Muscle layer of duodenum (tissue), 2 donors: ENCODE measurements around the gene ATG13.

Source experiments
- H3K27ac ChIP-seq: one replicate; pipeline ENCODE4 v1.7.0; 2013; ENCODE audit warnings: mild to moderate bottlenecking, low read length
- H3K27me3 ChIP-seq: one replicate; pipeline ENCODE4 v1.7.0; 2013; ENCODE audit warnings: low read depth, mild to moderate bottlenecking, control low read depth, low read length
- H3K36me3 ChIP-seq, 2 donors: one replicate each; pipeline ENCODE4 v1.7.0; 2013; ENCODE audit warnings: low read length in 2 of 2, control low read depth in 1 of 2, mild to moderate bottlenecking in 1 of 2; ENCODE audit not compliant: insufficient read depth in 2 of 2, control insufficient read depth in 1 of 2
- H3K4me1 ChIP-seq, 2 donors: one replicate each; pipeline ENCODE4 v1.7.0; 2013; ENCODE audit warnings: low read length in 2 of 2, mild to moderate bottlenecking in 2 of 2, control low read depth in 1 of 2, moderate library complexity in 1 of 2; ENCODE audit not compliant: insufficient read depth in 2 of 2, control insufficient read depth in 1 of 2
- H3K4me3 ChIP-seq, 2 donors: one replicate each; pipeline ENCODE4 v1.7.0; 2013; ENCODE audit warnings: low read length in 2 of 2, low read depth in 1 of 2, mild to moderate bottlenecking in 1 of 2
- H3K9me3 ChIP-seq, 2 donors: one replicate each; pipeline ENCODE4 v1.7.0; 2013; ENCODE audit warnings: low read length in 2 of 2, control low read depth in 1 of 2, mild to moderate bottlenecking in 1 of 2; ENCODE audit not compliant: control insufficient read depth in 1 of 2
- donor health status: healthy.

The ATG13 gene

DNA sequence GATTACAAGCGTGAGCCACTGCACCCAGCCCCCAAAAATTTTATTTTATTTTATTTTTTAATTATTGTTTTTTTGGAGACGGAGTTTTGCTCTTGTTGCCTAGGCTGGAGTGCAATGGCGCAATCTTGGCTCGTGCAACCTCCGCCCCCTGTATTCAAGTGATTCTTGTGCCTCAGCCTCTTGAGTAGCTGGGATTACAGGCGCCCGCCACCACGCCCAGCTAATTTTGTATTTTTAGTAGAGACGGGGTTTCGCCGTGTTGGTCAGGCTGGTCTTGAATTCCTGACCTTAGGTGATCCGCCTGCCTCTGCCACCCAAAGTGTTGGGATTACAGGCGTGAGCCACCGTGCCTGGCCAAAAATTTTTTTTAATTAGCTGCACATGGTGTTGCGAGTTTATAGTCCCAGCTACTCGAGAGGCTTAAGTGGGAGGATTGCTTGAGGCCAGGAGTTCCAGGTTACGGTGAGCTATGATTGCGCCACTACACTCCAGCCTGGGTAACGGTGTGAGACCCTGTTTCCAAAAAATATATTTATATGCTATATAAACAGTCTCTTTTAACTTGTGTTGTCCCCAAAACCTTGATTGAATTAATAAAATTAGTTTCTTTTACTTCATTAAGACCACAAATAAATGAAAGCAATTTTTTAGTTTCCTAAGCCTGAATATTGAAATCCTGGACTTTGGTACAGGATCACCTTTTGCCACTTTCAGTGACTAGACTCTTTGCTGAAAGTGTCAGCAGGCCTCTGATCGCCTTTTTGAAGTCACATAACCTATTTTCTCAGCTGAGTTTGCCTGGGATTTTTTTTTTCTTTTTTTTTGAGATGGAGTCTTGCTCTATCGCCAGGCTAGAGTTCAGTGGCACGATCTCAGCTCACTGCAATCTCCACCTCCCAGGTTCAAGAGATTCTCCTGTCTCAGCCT is 16.2 kb downstream of the ATG13 start:
- Histone ChIP-seq H3K4me1 (peaks cover 0 to 4% of the 10 kb centered on the region in 2 donors), H3K27ac (no peak overlapping the region), H3K27me3 (no peaks in the 10 kb centered on the region), H3K4me3 (no peak overlapping the region), H3K36me3 (peaks cover 22% of the 10 kb centered on the region in 2 donors), H3K9me3 (no peaks in the 10 kb centered on the region)

DNA sequence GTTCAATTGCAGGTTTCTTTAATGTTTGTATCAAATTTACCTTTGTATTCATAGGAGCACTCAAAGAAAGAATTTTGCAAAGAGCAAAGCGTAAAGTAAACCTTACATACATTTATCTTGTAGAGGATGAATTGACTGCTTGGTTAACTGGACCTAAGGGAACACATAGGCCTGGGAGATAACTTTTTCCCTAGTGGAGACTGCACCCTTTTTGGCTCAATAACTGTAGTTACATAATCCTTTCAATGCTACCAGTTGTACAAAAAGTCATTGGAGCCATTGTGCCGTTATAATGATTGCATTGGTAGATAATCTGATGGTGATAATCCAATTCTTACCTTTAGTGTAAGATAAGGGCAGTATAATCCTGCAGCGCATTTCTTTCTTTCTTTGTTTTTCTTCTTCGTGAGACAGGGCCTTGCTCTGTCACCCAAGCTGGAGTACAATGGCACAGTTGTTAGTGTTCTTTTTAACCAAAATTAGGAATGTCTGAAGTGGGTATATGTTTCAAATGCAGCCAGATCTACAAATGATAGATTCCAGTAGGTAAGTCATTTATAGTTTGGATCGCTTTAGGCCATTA is 18.3 kb downstream of the ATG13 start:
- Histone ChIP-seq H3K4me3 (no peak overlapping the region), H3K9me3 (no peaks in the 10 kb centered on the region), H3K27ac (no peak overlapping the region), H3K4me1 (peaks cover 0 to 4% of the 10 kb centered on the region in 2 donors), H3K27me3 (no peaks in the 10 kb centered on the region), H3K36me3 (peaks cover 15 to 24% of the 10 kb centered on the region in 2 donors)

DNA sequence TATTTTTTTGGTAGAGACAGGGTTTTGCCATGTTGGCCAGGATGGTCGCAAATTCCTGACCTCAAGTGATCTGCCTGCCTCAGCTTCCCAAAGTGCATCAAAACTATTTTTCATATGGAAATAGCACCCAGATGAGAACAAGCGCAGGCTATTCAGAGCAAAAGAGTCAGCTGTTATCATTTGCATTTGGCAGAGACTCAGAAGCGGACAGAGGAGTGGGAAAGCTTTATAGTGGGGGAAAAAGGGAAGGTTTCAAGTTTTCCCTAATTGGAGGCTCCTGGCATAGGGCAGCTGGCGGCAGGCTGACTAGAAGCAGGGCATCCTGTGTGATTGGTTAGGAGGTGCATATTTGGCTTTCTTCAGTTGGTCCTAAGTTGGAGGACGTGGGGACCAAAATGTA is 20.2 kb downstream of the ATG13 start:
- Histone ChIP-seq H3K4me3 (no peak overlapping the region), H3K9me3 (no peaks in the 10 kb centered on the region), H3K27me3 (no peaks in the 10 kb centered on the region), H3K36me3 (peaks cover 3 to 15% of the 10 kb centered on the region in 2 donors), H3K27ac (no peak overlapping the region), H3K4me1 (peaks cover 0 to 4% of the 10 kb centered on the region in 2 donors)

DNA sequence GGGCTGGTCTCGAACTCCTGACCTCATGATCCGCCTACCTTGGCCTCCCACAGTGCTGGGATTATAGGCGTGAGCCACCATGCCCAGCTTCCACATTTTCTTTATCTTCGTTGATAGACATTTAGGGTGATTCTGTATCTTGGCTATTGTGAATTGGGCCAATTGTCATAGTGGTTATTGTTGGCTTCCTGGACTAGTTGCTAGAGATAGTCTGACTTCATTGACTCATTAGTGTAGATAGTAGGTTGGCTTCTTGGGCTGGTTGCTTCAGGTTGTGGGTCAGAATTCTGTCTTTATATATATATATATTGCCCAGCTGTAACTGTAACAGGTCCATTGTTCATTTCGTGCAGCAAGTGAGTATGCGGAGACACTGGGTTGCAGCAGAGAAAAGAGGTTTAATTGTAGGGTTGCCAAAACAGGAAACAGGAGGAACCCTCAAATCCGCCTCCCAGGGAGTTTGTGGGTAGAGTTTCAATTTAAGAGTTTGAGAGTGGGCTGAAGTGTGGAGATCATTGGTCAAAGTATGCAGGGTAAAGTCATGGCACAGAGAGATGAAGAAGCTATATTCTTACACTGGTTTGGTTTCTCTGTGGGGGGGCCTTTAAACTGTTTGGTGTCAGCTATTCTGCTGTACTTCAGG is 22.0 kb downstream of the ATG13 start:
- Histone ChIP-seq H3K36me3 (peaks cover 6 to 17% of the 10 kb centered on the region in 2 donors), H3K9me3 (no peaks in the 10 kb centered on the region), H3K27me3 (no peaks in the 10 kb centered on the region), H3K4me1 (peaks cover 0 to 4% of the 10 kb centered on the region in 2 donors), H3K27ac (no peak overlapping the region), H3K4me3 (no peak overlapping the region)

DNA sequence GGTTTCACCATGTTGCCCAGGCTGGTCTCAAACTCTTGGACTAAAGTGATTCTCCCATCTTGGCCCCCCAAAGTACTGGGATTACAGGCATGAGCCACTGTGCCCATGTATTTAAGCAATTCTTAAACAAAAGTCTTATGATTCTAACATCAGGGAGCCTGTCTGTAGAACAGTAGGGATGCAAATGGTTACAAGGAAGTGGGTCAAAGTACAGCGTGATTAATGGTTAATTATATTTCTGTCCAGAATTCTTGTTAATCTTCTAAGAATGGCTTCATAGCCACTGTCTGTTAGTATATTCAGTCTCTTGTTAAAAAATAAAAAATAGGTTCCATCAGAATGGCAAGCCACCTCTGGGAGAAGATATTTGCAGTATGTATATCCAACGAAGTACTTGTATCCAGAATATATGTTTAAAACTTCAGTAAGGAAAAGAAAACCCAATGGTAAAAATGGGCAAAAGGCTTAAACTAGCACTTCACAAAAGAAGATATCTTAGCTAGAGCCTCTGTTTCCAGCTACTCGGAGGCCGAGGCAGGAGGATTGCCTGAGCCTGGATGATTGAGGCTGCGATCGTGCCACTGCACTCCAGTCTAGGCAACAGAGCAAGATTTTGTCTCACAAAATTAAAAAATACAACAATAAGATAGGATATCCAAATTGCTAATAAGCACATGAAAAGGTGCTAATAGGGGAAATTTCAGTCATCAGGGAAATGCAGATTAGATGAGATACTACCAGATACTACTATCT is 22.9 kb downstream of the ATG13 start:
- peaks cover 0 to 4% of the 10 kb centered on the region in 2 donors for H3K4me1 ChIP-seq
- no peak overlapping the region for H3K27ac ChIP-seq
- H3K4me3 ChIP-seq, result no peak overlapping the region
- no peaks in the 10 kb centered on the region for H3K27me3 ChIP-seq
- no peaks in the 10 kb centered on the region for H3K9me3 ChIP-seq
- peaks cover 6 to 20% of the 10 kb centered on the region in 2 donors for H3K36me3 ChIP-seq

DNA sequence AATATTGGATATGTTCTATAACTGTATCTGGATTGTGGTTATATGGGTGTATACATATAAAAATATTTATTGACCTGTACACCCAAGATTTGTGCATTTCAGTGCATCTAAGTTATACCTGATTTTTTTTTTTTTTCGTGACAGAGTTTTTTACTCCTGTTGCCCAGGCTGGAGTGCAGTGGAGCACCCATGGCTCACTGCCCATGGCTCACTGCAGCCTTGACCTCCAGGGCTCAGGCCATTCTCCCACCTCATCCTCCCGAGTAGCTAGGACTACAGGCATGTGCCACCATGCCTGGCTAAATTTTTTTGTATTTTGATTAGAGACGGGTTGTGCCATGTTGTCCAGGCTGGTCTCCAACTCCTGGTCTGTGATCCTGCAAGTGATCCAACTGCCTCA is 24.3 kb downstream of the ATG13 start:
- H3K4me3 ChIP-seq, result no peak overlapping the region
- H3K4me1 ChIP-seq, result no peaks in the 10 kb centered on the region
- H3K27ac ChIP-seq, result no peak overlapping the region
- H3K27me3 ChIP-seq, result no peaks in the 10 kb centered on the region
- H3K36me3 ChIP-seq, result peaks cover 12 to 28% of the 10 kb centered on the region in 2 donors
- H3K9me3 ChIP-seq, result no peaks in the 10 kb centered on the region

DNA sequence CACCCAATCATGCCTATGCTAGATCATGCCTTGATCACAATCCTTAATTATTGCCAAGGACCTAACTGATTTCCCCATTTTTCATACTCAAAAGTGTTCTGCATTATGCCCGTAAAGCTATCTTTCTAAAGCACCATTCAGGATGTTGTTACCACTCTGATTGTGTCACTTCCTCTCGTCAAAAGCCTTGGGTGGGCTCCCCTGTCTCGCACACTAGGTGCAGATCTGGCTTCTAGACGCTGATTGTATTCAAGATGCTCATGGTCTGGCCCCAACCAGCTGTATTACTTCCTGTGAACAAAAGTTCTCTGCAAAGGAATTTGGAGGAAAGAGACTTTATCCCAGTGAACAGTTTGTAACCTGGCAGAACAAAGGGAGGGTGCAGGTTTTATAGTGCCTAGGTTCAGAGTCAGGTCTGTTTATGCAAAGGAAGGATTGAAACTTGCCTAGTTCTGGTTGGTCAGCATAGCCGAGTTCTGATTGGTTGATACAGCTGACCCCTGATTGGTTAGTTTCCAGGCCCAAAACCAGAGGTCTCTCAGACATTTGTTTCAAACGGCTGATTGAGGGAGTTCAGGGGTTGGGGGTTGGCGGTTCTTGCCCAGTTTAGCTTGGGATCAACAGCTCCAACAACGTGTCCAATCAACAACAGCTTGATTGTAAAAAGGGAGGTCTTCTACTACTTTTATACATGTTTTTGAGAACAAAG is 25.4 kb downstream of the ATG13 start:
- H3K36me3 ChIP-seq, result peaks cover 12 to 38% of the 10 kb centered on the region in 2 donors
- no peaks in the 10 kb centered on the region for H3K4me1 ChIP-seq
- H3K4me3 ChIP-seq, result no peak overlapping the region
- no peaks in the 10 kb centered on the region for H3K27me3 ChIP-seq
- no peak overlapping the region for H3K27ac ChIP-seq
- H3K9me3 ChIP-seq, result no peaks in the 10 kb centered on the region

DNA sequence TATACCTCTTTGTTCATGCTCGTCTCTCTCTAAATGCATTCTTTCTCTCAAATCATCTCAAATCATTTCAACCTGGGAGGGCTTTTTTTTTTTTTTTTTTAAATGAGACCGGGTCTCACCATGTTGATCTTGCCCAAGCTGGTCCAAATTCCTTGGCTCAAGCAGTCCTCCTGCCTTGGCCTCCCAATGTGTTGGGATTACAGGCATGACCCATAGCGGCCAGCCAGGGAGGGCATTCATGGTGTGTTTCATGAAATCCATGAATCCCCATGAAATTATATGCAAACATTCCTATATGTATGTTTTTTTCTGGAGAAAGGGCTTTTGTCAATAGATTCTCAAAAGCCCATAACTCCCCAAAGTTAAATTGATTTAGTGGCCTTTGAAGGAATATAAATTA is 26.2 kb downstream of the ATG13 start:
- H3K36me3 ChIP-seq, result peaks cover 12 to 44% of the 10 kb centered on the region in 2 donors
- no peak overlapping the region for H3K27ac ChIP-seq
- H3K9me3 ChIP-seq, result no peaks in the 10 kb centered on the region
- H3K27me3 ChIP-seq, result no peaks in the 10 kb centered on the region
- H3K4me1 ChIP-seq, result peaks cover 0 to 6% of the 10 kb centered on the region in 2 donors
- no peak overlapping the region for H3K4me3 ChIP-seq

DNA sequence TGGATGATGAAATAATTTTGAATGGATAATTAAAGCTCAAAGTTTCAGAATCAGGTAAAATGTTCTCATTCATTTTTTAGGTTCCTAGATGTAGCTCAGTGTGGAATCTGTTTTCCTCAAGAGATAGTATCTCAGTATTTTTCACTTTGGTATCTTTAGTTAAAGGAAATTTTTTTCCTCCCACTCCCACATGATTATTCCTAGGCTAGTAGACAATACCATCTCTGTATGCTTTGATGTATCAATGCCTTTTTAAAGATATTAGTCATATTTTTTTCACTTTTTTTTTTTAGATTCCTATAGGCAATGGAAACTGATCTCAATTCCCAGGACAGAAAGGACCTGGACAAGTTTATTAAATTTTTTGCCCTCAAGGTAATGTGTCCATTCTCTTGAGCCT is 26.6 kb downstream of the ATG13 start:
- H3K27ac ChIP-seq, result no peak overlapping the region
- H3K4me3 ChIP-seq, result no peak overlapping the region
- H3K4me1 ChIP-seq, result peaks cover 0 to 6% of the 10 kb centered on the region in 2 donors
- peaks cover 12 to 45% of the 10 kb centered on the region in 2 donors for H3K36me3 ChIP-seq
- H3K9me3 ChIP-seq, result no peaks in the 10 kb centered on the region
- no peaks in the 10 kb centered on the region for H3K27me3 ChIP-seq

DNA sequence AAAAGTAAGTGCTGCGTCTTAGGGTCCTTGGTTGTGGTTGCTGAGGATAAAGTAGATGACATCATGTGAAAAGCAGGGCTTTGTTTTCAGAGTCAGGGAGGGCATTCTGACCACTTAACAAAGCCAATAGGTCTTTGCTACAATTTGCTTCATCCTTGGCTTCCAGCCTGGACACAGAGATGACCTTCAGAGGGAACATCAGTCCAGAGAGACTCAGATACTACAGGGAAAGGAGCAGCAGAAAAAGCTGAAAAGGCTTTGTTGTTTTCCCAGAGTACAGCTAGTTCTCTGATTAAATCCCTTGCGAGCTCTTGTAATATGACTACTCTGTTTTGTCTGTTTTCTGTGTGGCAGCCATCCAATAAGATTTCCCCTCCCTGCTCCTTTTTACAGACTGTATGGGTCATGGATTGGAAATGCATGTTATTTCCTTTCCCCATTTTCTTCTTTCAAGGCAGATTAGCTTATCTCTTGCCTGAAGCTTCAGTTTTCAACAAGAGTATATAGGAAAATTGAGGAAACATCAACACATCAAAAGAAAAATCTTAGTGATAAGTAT is 31.9 kb downstream of the ATG13 start:
- H3K9me3 ChIP-seq, result no peaks in the 10 kb centered on the region
- H3K27me3 ChIP-seq, result no peaks in the 10 kb centered on the region
- H3K4me1 ChIP-seq, result peaks cover 0 to 6% of the 10 kb centered on the region in 2 donors
- peaks cover 40 to 75% of the 10 kb centered on the region in 2 donors for H3K36me3 ChIP-seq
- no peak overlapping the region for H3K4me3 ChIP-seq
- H3K27ac ChIP-seq, result peak overlapping the region; percentile 60
